TTC549 (cell line): ENCODE results near the gene GAS7.
A peak's percentile ranks its signal among the peaks of the same experiment; 100 is the strongest.
"Not testable (repeated sequence)": the region's sequence is repeated elsewhere in the genome, so short reads cannot be mapped to it uniquely, and the experiment has no call there.

ENCODE experiments used
- FAIRE-seq: peaks from 2 replicates; lab custom pipeline; 2012; peaks lifted over from hg19 to GRCh38; lab: Jason Lieb, UNC

Gene GAS7

GRCh38 chr17:9937901-9938300 is 260.5 kb downstream of the GAS7 start:
- no peak for FAIRE-seq

- no peak for FAIRE-seq
Measured at GRCh38 chr17:9937241-9937761, 261.1 kb downstream of the GAS7 start.

- FAIRE-seq: no peak
Measured at GRCh38 chr17:9936095-9936494, 262.3 kb downstream of the GAS7 start.

- no peak for FAIRE-seq
Measured at GRCh38 chr17:9935408-9935807, 263.0 kb downstream of the GAS7 start.

- no peak for FAIRE-seq
Measured at GRCh38 chr17:9934331-9934730, 264.1 kb downstream of the GAS7 start.

GRCh38 chr17:9932491-9932890 is 265.9 kb downstream of the GAS7 start:
- no peak for FAIRE-seq

GRCh38 chr17:9931144-9931741 is 267.2 kb downstream of the GAS7 start:
- FAIRE-seq: no peak

- FAIRE-seq: no peak
Measured at GRCh38 chr17:9929871-9930270, 268.5 kb downstream of the GAS7 start.

- no peak for FAIRE-seq
Measured at GRCh38 chr17:9928601-9929333, 269.6 kb downstream of the GAS7 start.

- FAIRE-seq: no peak
Measured at GRCh38 chr17:9926150-9926804, 272.1 kb downstream of the GAS7 start.

- FAIRE-seq: no peak
Measured at GRCh38 chr17:9925457-9925856, 272.9 kb downstream of the GAS7 start.

- peak; percentile 94 for FAIRE-seq
Measured at GRCh38 chr17:9924735-9925191, 273.6 kb downstream of the GAS7 start.

GRCh38 chr17:9922012-9922848 is 276.2 kb downstream of the GAS7 start:
- no peak for FAIRE-seq

- FAIRE-seq: not testable (repeated sequence)
Measured at GRCh38 chr17:9921216-9921615, 277.2 kb downstream of the GAS7 start.

- no peak for FAIRE-seq
Measured at GRCh38 chr17:9918804-9919352, 279.5 kb downstream of the GAS7 start.

- FAIRE-seq: no peak
Measured at GRCh38 chr17:9918352-9918751, 280.1 kb downstream of the GAS7 start.

- FAIRE-seq: no peak
Measured at GRCh38 chr17:9917801-9918200, 280.6 kb downstream of the GAS7 start.

GRCh38 chr17:9917131-9917530 is 281.3 kb downstream of the GAS7 start:
- no peak for FAIRE-seq

GRCh38 chr17:9916108-9916507 is 282.3 kb downstream of the GAS7 start:
- FAIRE-seq: no peak

- no peak for FAIRE-seq
Measured at GRCh38 chr17:9913476-9913875, 284.9 kb downstream of the GAS7 start.

- no peak for FAIRE-seq
Measured at GRCh38 chr17:9912121-9913099, 286.0 kb downstream of the GAS7 start.
